GM12878 (cell line): Measurements from ENCODE around the gene TIAM1. TPM values are rescaled to one million over a fixed set of nuclear protein-coding genes. Genes with fewer than 3 reads are reported as not detected.

Experiments
- ATAC-seq: fragments of 200-7000 bp; cut with Tn5 transposase; 3 replicates; pipeline ENCODE4 v1.9.1; 2020; ENCODE audit warnings: mild to moderate bottlenecking, moderate library complexity
- BruUV-seq: library from RNA; stranded (reverse); fragments of 400-500 nt; replicated peaks from 2 replicates; lab custom pipeline; 2021; lab: Mats Ljungman, UMichigan
- CTCF ChIA-PET: fragments of 300-600 bp; sonication (Branson Sonifier 250); formaldehyde crosslinking; extraction: SDS; loops from one replicate; lab custom pipeline; 2021; ENCODE audit warnings: inconsistent platforms; lab: Yijun Ruan, JAX
- POLR2A ChIA-PET: fragments of 350-600 bp; formaldehyde crosslinking; extraction: SDS; loops from one replicate; lab custom pipeline; 2021; ENCODE audit warnings: inconsistent platforms; lab: Charles Lee
- RAD21 ChIA-PET: fragments of 300-600 bp; sonication (Branson Sonifier 250); formaldehyde crosslinking; loops from one replicate; lab custom pipeline; 2023; ENCODE audit warnings: antibody characterized with exemption; ENCODE audit not compliant: unreplicated experiment; lab: Charles Lee
- SMC1A ChIA-PET: fragments of 300-600 bp; sonication (Branson Sonifier 250); formaldehyde crosslinking; loops from one replicate; lab custom pipeline; 2023; ENCODE audit not compliant: unreplicated experiment, uncharacterized antibody; lab: Charles Lee
- DNase-seq: peaks from one replicate; pipeline ENCODE4 v3.0.0-alpha.2; 2011; ENCODE audit warnings: low read depth, low spot score
- FAIRE-seq: peaks from 3 replicates; lab custom pipeline; 2011; peaks lifted over from hg19 to GRCh38; lab: Jason Lieb, UNC
- H2AFZ ChIP-seq: 2 replicates; pipeline ENCODE4 v1.6.0; 2011; ENCODE audit warnings: low read depth, low read length, control low read depth; ENCODE audit not compliant: control insufficient read depth
- H3K27ac ChIP-seq: 2 replicates; pipeline ENCODE4 v1.5.1; 2011; ENCODE audit warnings: control low read depth; ENCODE audit not compliant: control insufficient read depth, insufficient read depth
- H3K27me3 ChIP-seq, 2 experiments: replicated peaks in 1 of 2; 2 replicates each; pipeline versions ENCODE4 v1.6.0 to v1.6.1; 2011; ENCODE audit warnings: low read length in 1 of 2; ENCODE audit not compliant: control insufficient read depth in 2 of 2, insufficient read depth in 2 of 2
- H3K36me3 ChIP-seq, 2 experiments: 2 replicates each; pipeline ENCODE4 v1.5.1; 2011; ENCODE audit warnings: low read length in 1 of 2; ENCODE audit not compliant: control insufficient read depth in 2 of 2, insufficient read depth in 2 of 2
- H3K4me1 ChIP-seq: 2 replicates; pipeline ENCODE4 v1.6.1; 2011; ENCODE audit warnings: mild to moderate bottlenecking, low read length, moderate library complexity, mixed read lengths; ENCODE audit not compliant: control insufficient read depth, insufficient read depth
- H3K4me2 ChIP-seq: 2 replicates; pipeline ENCODE4 v1.6.0; 2011; ENCODE audit warnings: control low read depth; ENCODE audit not compliant: control insufficient read depth, insufficient read depth
- H3K4me3 ChIP-seq: fragments of 200-600 bp; sonication (generic); 2 replicates; pipeline ENCODE4 v1.5.1; 2016
- H3K79me2 ChIP-seq: 2 replicates; pipeline ENCODE4 v1.6.0; 2011; ENCODE audit warnings: low read length; ENCODE audit not compliant: control insufficient read depth, insufficient read depth
- H3K9ac ChIP-seq: 2 replicates; pipeline ENCODE4 v1.8.0; 2011; ENCODE audit warnings: low read length, control low read depth, mixed read lengths; ENCODE audit not compliant: control insufficient read depth, insufficient read depth
- H3K9me3 ChIP-seq: replicated peaks from 3 replicates; pipeline ENCODE4 v1.5.1; 2011; ENCODE audit warnings: mild to moderate bottlenecking, low read length; ENCODE audit not compliant: control insufficient read depth, insufficient read depth
- H4K20me1 ChIP-seq: 2 replicates; pipeline ENCODE4 v1.6.0; 2011; ENCODE audit not compliant: control insufficient read depth, insufficient read depth
- TCF3 ChIP-seq: IDR thresholded peaks from 2 replicates; pipeline ENCODE4 v1.6.1; 2012; ENCODE audit warnings: low read depth, mild to moderate bottlenecking, low read length, borderline replicate concordance; ENCODE audit not compliant: insufficient read depth
- WGBS: methylation state at CpG from one replicate; pipeline ENCODE4 v1.1.6; 2016; ENCODE audit warnings: low lambda C conversion rate; ENCODE audit not compliant: insufficient replicate concordance, insufficient coverage; ENCODE audit errors: missing lambda C conversion rate; 5-methylcytosine and 5-hydroxymethylcytosine counted together
- in situ Hi-C: fragments of 300-500 bp; cut with MboI; formaldehyde crosslinking; loops from 9 replicates; pipeline ENCODE4 v1.14.3; 2018; ENCODE audit warnings: mixed read lengths
- intact Hi-C: fragments of 100-400 bp; cut with micrococcal nuclease; formaldehyde crosslinking; loops from one replicate; pipeline ENCODE4 v1.14.2; 2022; ENCODE audit not compliant: unreplicated experiment
- polyA plus RNA-seq, 11 experiments: library from polyadenylated mRNA; depleted of rRNA in 4 of 11; unstranded in 6 of 11; stranded (reverse) in 5 of 11; fragments of >200 nt; fragmentation: Nextera tagmentation in 4 of 11; fragmentation: Illumina TruSeq in 1 of 11; extraction: Ambion mirVana in 4 of 11; extraction: Trizol in 1 of 11; gene quantifications; 1 replicate in 1 of 11; 2 replicates in 10 of 11; pipeline versions ENCODE4 v1.2.1 to v1.2.3, GENCODE V29; 2011 to 2016; ENCODE audit warnings: inconsistent platforms in 2 of 11, missing spikeins in 2 of 11, low read depth in 1 of 11
- total RNA-seq, 4 experiments: library from RNA; depleted of rRNA in 3 of 4; stranded (reverse); fragments of >200 nt in 3 of 4; fragmentation: Illumina TruSeq in 1 of 4; extraction: Trizol in 1 of 4; gene quantifications; 2 replicates each; pipeline versions ENCODE4 v1.2.1 to v1.2.3, GENCODE V29; 2013 to 2021
- TF ChIP-seq, protein P1 (sequence below): fragments of 450-650 bp; formaldehyde crosslinking; IDR thresholded peaks from 2 replicates; pipeline ENCODE4 v1.5.0; 2022; ENCODE audit warnings: mild to moderate bottlenecking, missing genetic modification characterization
- TF ChIP-seq, protein P2 (sequence below): IDR thresholded peaks from 2 replicates; pipeline ENCODE4 v1.6.1; 2012; ENCODE audit warnings: low read depth, low read length, improper control_type of control experiment

The TIAM1 gene
- total and polyA plus RNA-seq, 10 of the 15 experiments (the other 5 are each of a cell fraction or from before 2014, with no cell fraction given), result 0.31 to 35.9 (median 0.78) TPM

DNA sequence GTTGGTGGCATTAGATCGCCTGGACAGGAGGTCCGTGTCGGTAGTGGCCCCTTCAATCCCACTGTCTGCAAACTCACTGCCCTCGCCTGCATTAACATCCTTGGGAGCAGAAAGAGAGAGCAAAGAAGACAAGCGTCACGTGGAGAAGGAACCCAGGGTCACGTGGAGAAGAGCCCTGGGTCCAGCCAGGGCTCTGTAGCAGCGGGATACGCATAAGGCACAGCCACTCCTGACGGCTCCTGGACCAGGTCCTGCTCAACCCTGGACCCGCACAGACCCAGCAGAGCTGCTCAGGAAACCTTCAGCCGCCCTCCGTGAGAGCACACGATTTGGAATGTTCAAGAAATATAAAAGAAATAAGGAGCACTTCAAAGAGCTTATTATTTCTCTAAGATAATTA lies 92.0 kb downstream of the TIAM1 start:
- POLR2A ChIA-PET, result interaction anchor here (0.5 kb wide), 1 partner anchor 9 kb away, joined by 3 read pairs; no protein-coding TSS in a partner anchor
- no peak for FAIRE-seq
- no peak for ATAC-seq
- 44% methylated on average over 13 of the region's 14 CpGs for WGBS
- H3K9me3 ChIP-seq, result no peaks in the 10 kb centered on the region
- TF ChIP-seq TCF3, result no peak
- TF ChIP-seq, protein P1, sequence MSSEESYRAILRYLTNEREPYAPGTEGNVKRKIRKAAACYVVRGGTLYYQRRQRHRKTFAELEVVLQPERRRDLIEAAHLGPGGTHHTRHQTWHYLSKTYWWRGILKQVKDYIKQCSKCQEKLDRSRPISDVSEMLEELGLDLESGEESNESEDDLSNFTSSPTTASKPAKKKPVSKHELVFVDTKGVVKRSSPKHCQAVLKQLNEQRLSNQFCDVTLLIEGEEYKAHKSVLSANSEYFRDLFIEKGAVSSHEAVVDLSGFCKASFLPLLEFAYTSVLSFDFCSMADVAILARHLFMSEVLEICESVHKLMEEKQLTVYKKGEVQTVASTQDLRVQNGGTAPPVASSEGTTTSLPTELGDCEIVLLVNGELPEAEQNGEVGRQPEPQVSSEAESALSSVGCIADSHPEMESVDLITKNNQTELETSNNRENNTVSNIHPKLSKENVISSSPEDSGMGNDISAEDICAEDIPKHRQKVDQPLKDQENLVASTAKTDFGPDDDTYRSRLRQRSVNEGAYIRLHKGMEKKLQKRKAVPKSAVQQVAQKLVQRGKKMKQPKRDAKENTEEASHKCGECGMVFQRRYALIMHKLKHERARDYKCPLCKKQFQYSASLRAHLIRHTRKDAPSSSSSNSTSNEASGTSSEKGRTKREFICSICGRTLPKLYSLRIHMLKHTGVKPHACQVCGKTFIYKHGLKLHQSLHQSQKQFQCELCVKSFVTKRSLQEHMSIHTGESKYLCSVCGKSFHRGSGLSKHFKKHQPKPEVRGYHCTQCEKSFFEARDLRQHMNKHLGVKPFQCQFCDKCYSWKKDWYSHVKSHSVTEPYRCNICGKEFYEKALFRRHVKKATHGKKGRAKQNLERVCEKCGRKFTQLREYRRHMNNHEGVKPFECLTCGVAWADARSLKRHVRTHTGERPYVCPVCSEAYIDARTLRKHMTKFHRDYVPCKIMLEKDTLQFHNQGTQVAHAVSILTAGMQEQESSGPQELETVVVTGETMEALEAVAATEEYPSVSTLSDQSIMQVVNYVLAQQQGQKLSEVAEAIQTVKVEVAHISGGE (CRISPR knock-in tag), result no peak
- TF ChIP-seq, protein P2, sequence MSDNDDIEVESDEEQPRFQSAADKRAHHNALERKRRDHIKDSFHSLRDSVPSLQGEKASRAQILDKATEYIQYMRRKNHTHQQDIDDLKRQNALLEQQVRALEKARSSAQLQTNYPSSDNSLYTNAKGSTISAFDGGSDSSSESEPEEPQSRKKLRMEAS, result no peak
- TF ChIP-seq, all 136 proteins: peak for 0
- intact Hi-C loops (no loop called here), in situ Hi-C loops (no loop called here)
- no peaks in the 10 kb centered on the region for H3K4me1 ChIP-seq
- no TSS peak for BruUV-seq
- no peak overlapping the region for H3K9ac ChIP-seq
- H3K27ac ChIP-seq, result no peak overlapping the region
- H3K4me2 ChIP-seq, result no peak overlapping the region
- no peaks in the 10 kb centered on the region for H3K36me3 ChIP-seq
- no peak overlapping the region for H2AFZ ChIP-seq
- CTCF ChIA-PET, result interaction anchor here (0.9 kb wide), 1 partner anchor 16 kb away, joined by 3 read pairs; no protein-coding TSS in a partner anchor
- SMC1A ChIA-PET, result interaction anchor here (1.2 to 1.5 kb wide), 5 partner anchors 9 to 47 kb away, joined by 3 to 5 read pairs (median 4); no protein-coding TSS in a partner anchor
- no peak for DNase-seq
- H4K20me1 ChIP-seq, result no peaks in the 10 kb centered on the region
- no peaks in the 10 kb centered on the region for H3K79me2 ChIP-seq
- RAD21 ChIA-PET, result no interaction called here
- H3K4me3 ChIP-seq, result no peak overlapping the region
- no peaks in the 10 kb centered on the region for H3K27me3 ChIP-seq
